Nephron progenitor cell (in vitro differentiated cells): ENCODE measurements around the gene LPCAT2.

Source experiments
- DNase-seq: peaks from one replicate; pipeline ENCODE4 v3.0.0; 2021
- H3K27ac Mint-ChIP-seq: 2 replicates; pipeline ENCODE4 v1.8.0; 2021; ENCODE audit warnings: mild to moderate bottlenecking, moderate library complexity, mixed read lengths
- H3K27me3 Mint-ChIP-seq: 2 replicates; pipeline ENCODE4 v1.8.0; 2021; ENCODE audit warnings: mild to moderate bottlenecking, low read depth, mixed read lengths; ENCODE audit not compliant: poor library complexity
- H3K36me3 Mint-ChIP-seq: 2 replicates; pipeline ENCODE4 v1.8.0; 2021; ENCODE audit warnings: low read depth, mixed read lengths
- H3K4me1 Mint-ChIP-seq: 2 replicates; pipeline ENCODE4 v1.8.0; 2021; ENCODE audit warnings: mixed read lengths
- H3K4me3 Mint-ChIP-seq: 2 replicates; pipeline ENCODE4 v1.8.0; 2021; ENCODE audit warnings: mild to moderate bottlenecking, moderate library complexity, mixed read lengths
- H3K9me3 Mint-ChIP-seq: 2 replicates; pipeline ENCODE4 v1.8.0; 2021; ENCODE audit warnings: mild to moderate bottlenecking, moderate library complexity, mixed read lengths
- CTCF ChIP-seq: fragments of 200-600 bp; sonication (generic); IDR thresholded peaks from 2 replicates; pipeline ENCODE4 v1.5.0; 2021; ENCODE audit warnings: antibody characterized with exemption

Gene LPCAT2

GRCh38 chr16:55508941-55509931, at the start of gene LPCAT2:
TSS of gene LPCAT2 (plus strand) at chr16:55509072. CDS start at chr16:55509182, 110 bp downstream.
- Mint-ChIP-seq H3K36me3 (peaks cover 39% of the 10 kb centered on the region), H3K27me3 (peaks cover 10% of the 10 kb centered on the region), H3K4me1 (peaks cover 9% of the 10 kb centered on the region), H3K27ac (no peak within 1 kb of the TSS), H3K9me3 (peaks cover 22% of the 10 kb centered on the region), H3K4me3 (peak within 1 kb of the TSS; percentile 87)
- peak; percentile 92 for DNase-seq
- no peak for TF ChIP-seq CTCF

- H3K27ac Mint-ChIP-seq, result no peak overlapping the region
- H3K4me3 Mint-ChIP-seq, result no peak overlapping the region
- DNase-seq, result no peak
- H3K4me1 Mint-ChIP-seq, result peaks cover 17% of the 10 kb centered on the region
- peaks cover 14% of the 10 kb centered on the region for H3K27me3 Mint-ChIP-seq
- no peaks in the 10 kb centered on the region for H3K9me3 Mint-ChIP-seq
- TF ChIP-seq CTCF, result no peak
- no peaks in the 10 kb centered on the region for H3K36me3 Mint-ChIP-seq
Measured at GRCh38 chr16:55462241-55462640, 46.6 kb upstream of the LPCAT2 start.

GRCh38 chr16:55464375-55464774, 44.5 kb upstream of the LPCAT2 start:
- TF ChIP-seq CTCF, result no peak
- Mint-ChIP-seq H3K27ac (no peak overlapping the region), H3K4me3 (no peak overlapping the region), H3K27me3 (peaks cover 10% of the 10 kb centered on the region), H3K4me1 (peaks cover 17% of the 10 kb centered on the region), H3K36me3 (no peaks in the 10 kb centered on the region), H3K9me3 (no peaks in the 10 kb centered on the region)
- no peak for DNase-seq

- no peaks in the 10 kb centered on the region for H3K36me3 Mint-ChIP-seq
- no peaks in the 10 kb centered on the region for H3K9me3 Mint-ChIP-seq
- TF ChIP-seq CTCF, result peak; percentile 100
- peaks cover 11% of the 10 kb centered on the region for H3K27me3 Mint-ChIP-seq
- H3K4me3 Mint-ChIP-seq, result no peak overlapping the region
- H3K4me1 Mint-ChIP-seq, result peaks cover 17% of the 10 kb centered on the region
- DNase-seq, result peak; percentile 97
- no peak overlapping the region for H3K27ac Mint-ChIP-seq
Measured at GRCh38 chr16:55465077-55465896, 43.6 kb upstream of the LPCAT2 start.

- Mint-ChIP-seq H3K4me1 (peaks cover 17% of the 10 kb centered on the region), H3K27me3 (peaks cover 16% of the 10 kb centered on the region), H3K9me3 (no peaks in the 10 kb centered on the region), H3K27ac (peak overlapping the region; percentile 43), H3K36me3 (no peaks in the 10 kb centered on the region), H3K4me3 (no peak overlapping the region)
- no peak for TF ChIP-seq CTCF
- no peak for DNase-seq
Measured at GRCh38 chr16:55466209-55466608, 42.7 kb upstream of the LPCAT2 start.
